H1 (cell line): ENCODE data around the gene LRRC45. TPM values are rescaled to one million over a fixed set of nuclear protein-coding genes. Genes with fewer than 3 reads are reported as not detected.
"Not testable (repeated sequence)": the region's sequence is repeated elsewhere in the genome, so short reads cannot be mapped to it uniquely, and the experiment has no call there.

Source experiments
- CTCF ChIA-PET: fragments of 300-600 bp; sonication (Branson Sonifier 250); formaldehyde crosslinking; loops from one replicate; lab custom pipeline; 2021; ENCODE audit not compliant: partially characterized antibody; lab: Charles Lee
- POLR2A ChIA-PET: fragments of 300-600 bp; sonication (Branson Sonifier 250); formaldehyde crosslinking; loops from one replicate; lab custom pipeline; 2021; ENCODE audit warnings: inconsistent platforms; ENCODE audit not compliant: partially characterized antibody; lab: Charles Lee
- DNase-seq, 2 experiments: peaks; one replicate each; pipeline versions ENCODE4 v3.0.0 to v3.0.0-alpha.2; 2010 to 2022; ENCODE audit warnings: low spot score in 2 of 2, low read depth in 1 of 2, mixed read lengths in 1 of 2
- FAIRE-seq: peaks from 2 replicates; lab custom pipeline; 2011; peaks lifted over from hg19 to GRCh38; lab: Jason Lieb, UNC
- H2AFZ ChIP-seq: 2 replicates; pipeline ENCODE4 v1.8.1; 2012; ENCODE audit warnings: low read length, inconsistent platforms
- H2AK5ac ChIP-seq: 2 replicates; pipeline ENCODE4 v1.6.1; 2013; ENCODE audit warnings: low read depth, low read length
- H2BK120ac ChIP-seq: replicated peaks from 2 replicates; pipeline ENCODE3; 2013; ENCODE audit warnings: low read depth, low read length, inconsistent platforms
- H2BK12ac ChIP-seq: 2 replicates; pipeline ENCODE4 v1.6.1; 2013; ENCODE audit warnings: low read depth, low read length
- H2BK15ac ChIP-seq: 2 replicates; pipeline ENCODE4 v1.6.1; 2013; ENCODE audit warnings: low read length
- H2BK20ac ChIP-seq: 2 replicates; pipeline ENCODE4 v1.6.1; 2013; ENCODE audit warnings: low read length
- H2BK5ac ChIP-seq: 2 replicates; pipeline ENCODE4 v1.6.1; 2013; ENCODE audit warnings: low read depth, low read length
- H3K14ac ChIP-seq: 2 replicates; pipeline ENCODE4 v1.6.1; 2013; ENCODE audit warnings: inconsistent platforms; ENCODE audit not compliant: insufficient read length
- H3K18ac ChIP-seq: 2 replicates; pipeline ENCODE4 v1.6.1; 2013; ENCODE audit warnings: low read length; ENCODE audit errors: extremely low read depth
- H3K23ac ChIP-seq: 2 replicates; pipeline ENCODE4 v1.6.1; 2013; ENCODE audit warnings: inconsistent platforms; ENCODE audit not compliant: insufficient read length
- H3K23me2 ChIP-seq: 2 replicates; pipeline ENCODE4 v1.6.1; 2013; ENCODE audit warnings: low read depth, low read length
- H3K27ac ChIP-seq: 2 replicates; pipeline ENCODE4 v1.6.1; 2011; ENCODE audit warnings: low read depth, low read length, inconsistent platforms
- H3K27me3 ChIP-seq, 4 experiments: replicated peaks in 1 of 4; 1 replicate in 1 of 4; 2 replicates in 3 of 4; pipeline versions ENCODE4 v1.6.1 to v1.8.1; 2011 to 2013; ENCODE audit warnings: low read length in 3 of 4, mild to moderate bottlenecking in 3 of 4, inconsistent platforms in 2 of 4, mixed read lengths in 2 of 4, moderate library complexity in 1 of 4; ENCODE audit not compliant: control insufficient read depth in 3 of 4, insufficient read depth in 3 of 4; ENCODE audit errors: extremely low read depth in 1 of 4
- H3K36me3 ChIP-seq, 4 experiments: 2 replicates each; pipeline versions ENCODE4 v1.6.1 to v1.8.1; 2011 to 2013; ENCODE audit warnings: mild to moderate bottlenecking in 4 of 4, low read length in 3 of 4, moderate library complexity in 2 of 4, control low read depth in 1 of 4, inconsistent platforms in 1 of 4; ENCODE audit not compliant: insufficient read depth in 4 of 4, control insufficient read depth in 2 of 4
- H3K4ac ChIP-seq: replicated peaks from 2 replicates; pipeline ENCODE3; 2013; ENCODE audit warnings: low read length, low read depth, mixed read lengths, inconsistent platforms; ENCODE audit not compliant: insufficient read length
- H3K4me1 ChIP-seq, 4 experiments: replicated peaks in 1 of 4; 1 replicate in 1 of 4; 2 replicates in 3 of 4; pipeline versions ENCODE4 v1.6.1 to v1.8.1; 2011 to 2013; ENCODE audit warnings: low read length in 3 of 4, inconsistent platforms in 2 of 4, mixed read lengths in 1 of 4; ENCODE audit not compliant: insufficient read depth in 4 of 4, control insufficient read depth in 3 of 4
- H3K4me2 ChIP-seq, 2 experiments: 2 replicates each; pipeline versions ENCODE4 v1.6.1 to v1.8.1; 2011 to 2013; ENCODE audit warnings: low read depth in 2 of 2, low read length in 2 of 2, control low read depth in 1 of 2, inconsistent platforms in 1 of 2, mild to moderate bottlenecking in 1 of 2; ENCODE audit not compliant: insufficient read depth in 1 of 2
- H3K4me3 ChIP-seq, 4 experiments: fragments of 200-600, 300-600 bp in 1 of 4; sonication (generic), shearing (Covaris generic), sonication (Bioruptor Twin) in 1 of 4; 2 replicates each; pipeline versions ENCODE4 v1.5.1 to v1.8.1; 2011 to 2016; ENCODE audit warnings: low read length in 4 of 4, low read depth in 3 of 4, control low read depth in 2 of 4, inconsistent platforms in 2 of 4, mild to moderate bottlenecking in 2 of 4, mixed read lengths in 1 of 4, moderate library complexity in 1 of 4; ENCODE audit not compliant: insufficient read depth in 2 of 4; ENCODE audit errors: extremely low read depth in 1 of 4
- H3K56ac ChIP-seq: replicated peaks from 2 replicates; pipeline ENCODE3; 2013; ENCODE audit warnings: low read depth, mild to moderate bottlenecking, mixed read lengths, low read length, inconsistent platforms; ENCODE audit not compliant: insufficient read length
- H3K79me1 ChIP-seq: 2 replicates; pipeline ENCODE4 v1.6.1; 2013; ENCODE audit warnings: low read depth, low read length, control low read depth
- H3K79me2 ChIP-seq, 2 experiments: 2 replicates each; pipeline versions ENCODE4 v1.6.1 to v1.8.1; 2012 to 2013; ENCODE audit warnings: low read length in 2 of 2, mild to moderate bottlenecking in 2 of 2, inconsistent platforms in 1 of 2; ENCODE audit not compliant: insufficient read depth in 2 of 2, control insufficient read depth in 1 of 2
- H3K9ac ChIP-seq, 4 experiments: replicated peaks in 1 of 4; 1 replicate in 1 of 4; 2 replicates in 3 of 4; pipeline versions ENCODE4 v1.6.1 to v1.8.1; 2011 to 2013; ENCODE audit warnings: low read depth in 3 of 4, low read length in 3 of 4, control low read depth in 2 of 4, mild to moderate bottlenecking in 2 of 4, moderate library complexity in 2 of 4, inconsistent platforms in 1 of 4; ENCODE audit errors: extremely low read depth in 1 of 4
- H3K9me3 ChIP-seq, 2 experiments: 2 replicates each; pipeline versions ENCODE4 v1.6.1 to v1.8.1; 2012 to 2013; ENCODE audit warnings: mild to moderate bottlenecking in 2 of 2, moderate library complexity in 2 of 2, control low read depth in 1 of 2, inconsistent platforms in 1 of 2, low read depth in 1 of 2, low read length in 1 of 2, mixed read lengths in 1 of 2; ENCODE audit not compliant: insufficient read depth in 2 of 2
- H4K20me1 ChIP-seq, 2 experiments: replicated peaks in 1 of 2; 2 replicates each; pipeline versions ENCODE3 to v1.8.1; 2011 to 2013; ENCODE audit warnings: inconsistent platforms in 2 of 2, low read length in 2 of 2, mild to moderate bottlenecking in 1 of 2; ENCODE audit not compliant: insufficient read depth in 2 of 2, control insufficient read depth in 1 of 2
- H4K5ac ChIP-seq: 2 replicates; pipeline ENCODE4 v1.6.1; 2013; ENCODE audit warnings: low read length, low read depth, mixed read lengths, inconsistent platforms; ENCODE audit not compliant: insufficient read length
- H4K8ac ChIP-seq: 2 replicates; pipeline ENCODE4 v1.8.0; 2013; ENCODE audit warnings: mild to moderate bottlenecking, moderate library complexity, low read length, inconsistent platforms; ENCODE audit not compliant: insufficient read depth; ENCODE audit errors: extremely low read depth
- H4K91ac ChIP-seq: replicated peaks from 2 replicates; pipeline ENCODE3; 2013; ENCODE audit warnings: low read length, mixed read lengths, inconsistent platforms; ENCODE audit not compliant: insufficient read length
- WGBS, 2 experiments: shearing (Covaris generic) in 1 of 2; methylation state at CpG; one replicate each; pipeline versions ENCODE4 v1.1.6 to v1.1.7; 2013 to 2015; ENCODE audit warnings: low lambda C conversion rate in 2 of 2, mixed read lengths in 2 of 2, inconsistent platforms in 1 of 2, low coverage in 1 of 2, missing lambda C conversion rate in 1 of 2; ENCODE audit not compliant: insufficient replicate concordance in 2 of 2, insufficient coverage in 1 of 2, insufficient read length in 1 of 2; ENCODE audit errors: extremely low coverage in 1 of 2, missing lambda C conversion rate in 1 of 2; 5-methylcytosine and 5-hydroxymethylcytosine counted together
- polyA plus RNA-seq, 7 experiments: library from polyadenylated mRNA; depleted of rRNA in 3 of 7; stranded (reverse) in 5 of 7; unstranded in 2 of 7; fragments of >200 nt in 5 of 7; fragments of 200-250 nt in 2 of 7; gene quantifications; 1 replicate in 5 of 7; 2 replicates in 1 of 7; 4 replicates in 1 of 7; pipeline versions ENCODE4 v1.2.1 to v1.2.3, GENCODE V29; 2011 to 2013; ENCODE audit warnings: missing spikeins in 2 of 7, mixed read lengths in 2 of 7
- total RNA-seq: library from RNA; stranded (reverse); fragmentation: NEBNext Ultra II Directional; extraction: Animal tissue kit (Norgen Biotek cat#: 25700); gene quantifications from 2 replicates; pipeline ENCODE4 v1.2.1, GENCODE V29; 2021

Gene LRRC45
- total and polyA plus RNA-seq, 2 of the 8 experiments (the other 6 are each of a cell fraction or from before 2014, with no cell fraction given): 11.5 to 29.0 TPM

- H4K20me1 ChIP-seq, H3K18ac ChIP-seq, H3K27ac ChIP-seq, H4K8ac ChIP-seq, H2AFZ ChIP-seq, H3K14ac ChIP-seq, FAIRE-seq, H3K36me3 ChIP-seq, H2BK15ac ChIP-seq, H3K9me3 ChIP-seq, H3K79me1 ChIP-seq, H2AK5ac ChIP-seq, POLR2A ChIA-PET, H3K9ac ChIP-seq, H3K4me3 ChIP-seq, H3K56ac ChIP-seq, H3K27me3 ChIP-seq, H3K79me2 ChIP-seq, H2BK12ac ChIP-seq, DNase-seq, H4K91ac ChIP-seq, H3K23me2 ChIP-seq, H3K4ac ChIP-seq, H2BK5ac ChIP-seq, H2BK120ac ChIP-seq, H2BK20ac ChIP-seq, H4K5ac ChIP-seq, H3K23ac ChIP-seq, H3K4me2 ChIP-seq: not testable (repeated sequence)
- WGBS, 2 experiments: 94% methylated on average over 16 of the region's 16 CpGs; no CpG with 5 or more reads in 1 of the 2 experiments
- CTCF ChIA-PET: interaction anchor here (0.7 to 4.1 kb wide), 5 partner anchors 9 to 115 kb away, joined by 3 to 21 read pairs (median 5); no protein-coding TSS in a partner anchor
- peaks cover 3 to 20% (median 8%) of the 10 kb centered on the region in 4 experiments; a peak in 6 of 7 replicates for H3K4me1 ChIP-seq
Measured at GRCh38 chr17:82038796-82039409, 15.8 kb downstream of the LRRC45 start.
